ENCODE data around the gene MRPL23. TPM values are rescaled to one million over a fixed set of nuclear protein-coding genes. Genes with fewer than 3 reads are reported as not detected.

The MRPL23 gene
- total and polyA plus RNA-seq, 9 of the 15 experiments (the other 6 are each of a cell fraction or from before 2014, with no cell fraction given) = 0.44 to 109 (median 37.4) TPM

DNA sequence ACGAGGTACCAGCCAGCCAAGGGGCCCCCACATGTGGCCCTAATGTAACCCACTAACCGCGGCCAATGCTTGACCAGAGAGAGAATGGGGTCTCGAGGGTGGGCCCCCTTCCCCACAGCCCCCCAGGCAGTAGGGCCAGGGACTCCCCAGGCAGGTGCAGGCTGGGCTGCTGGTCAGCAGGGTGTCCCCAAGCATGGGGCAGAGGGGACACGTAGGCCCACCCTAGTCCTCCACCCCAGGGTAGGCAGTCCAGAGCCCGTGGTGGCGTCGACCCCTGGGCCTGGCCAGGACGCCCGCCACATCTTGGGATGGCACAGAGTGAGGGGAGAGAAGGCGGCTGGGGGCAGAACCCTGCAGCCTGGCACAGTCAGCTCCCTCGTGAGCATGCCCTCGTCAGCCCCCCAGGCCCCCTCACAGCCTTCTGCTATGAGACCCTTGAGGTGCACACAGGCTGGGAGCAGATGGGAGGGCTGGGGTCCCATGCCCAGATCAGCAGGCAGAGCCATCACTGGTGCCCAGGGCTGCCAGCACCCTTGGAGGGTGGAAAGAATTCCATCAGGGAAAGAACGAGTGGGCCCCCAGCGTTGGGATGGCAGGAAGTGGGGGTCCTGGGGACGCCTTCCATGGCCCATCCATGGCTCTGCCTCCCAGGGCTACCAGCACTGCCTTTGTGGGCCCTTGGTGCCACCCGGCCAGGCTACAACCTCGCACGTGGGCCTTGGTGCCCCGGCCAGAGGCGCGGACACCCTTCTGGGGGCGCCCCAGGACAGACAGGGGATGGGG, 21.6 kb upstream of the MRPL23 start:
- Histone ChIP-seq H3K27ac (ENCODE audit: extremely low read depth, low read depth, low read length) (no peak overlapping the region), H3K79me2 (ENCODE audit: control insufficient read depth, insufficient read depth, low read length) (no peaks in the 10 kb centered on the region), H3K4me2 (ENCODE audit: insufficient read depth, low read length) (no peak overlapping the region), H3K9me1 (ENCODE audit: control insufficient read depth, insufficient read depth, low read length) (no peaks in the 10 kb centered on the region), H3K27me3 (ENCODE audit: control insufficient read depth in 2 of 2, insufficient read depth in 2 of 2, low read length in 2 of 2) (peaks cover 22 to 83% of the 10 kb centered on the region in 2 experiments; a peak in 3 of 5 replicates), H3K36me3 (ENCODE audit: control insufficient read depth, insufficient read depth, low read length) (no peaks in the 10 kb centered on the region), H3K4me3 (no peak overlapping the region), H2AFZ (ENCODE audit: low read depth, low read length) (no peak overlapping the region), H3K4me1 (replicated peaks in 1 of 2; ENCODE audit: control insufficient read depth in 2 of 2, insufficient read depth in 2 of 2, low read length in 2 of 2) (peaks cover 0 to 47% of the 10 kb centered on the region in 2 experiments; a peak in 2 of 5 replicates), H4K20me1 (replicated peaks; ENCODE audit: control insufficient read depth, insufficient read depth, low read length) (peaks cover 18% of the 10 kb centered on the region; the same call in 1 of the 2 replicates), H3K9ac (ENCODE audit: insufficient read depth in 1 of 2, low read depth in 2 of 2, low read length in 2 of 2) (no peak overlapping the region; a peak in 1 of 4 replicates), H3K9me3 (replicated peaks; ENCODE audit: control insufficient read depth, insufficient read depth, low read depth, low read length) (no peaks in the 10 kb centered on the region)
- FAIRE-seq (no peak), ATAC-seq (no peak), DNase-seq (ENCODE audit: extremely low read depth in 1 of 4, low spot score in 3 of 4) (no peak)
- 4% methylated on average over 9 of the region's 23 CpGs for WGBS (ENCODE audit: insufficient coverage, low coverage, missing lambda C conversion rate)
- ChIA-PET CTCF (ENCODE audit: low intra/inter-chr PET ratio) (no interaction called here), POLR2A (no interaction called here)
- intact Hi-C loops (cut with micrococcal nuclease) (no loop called here), in situ Hi-C loops (cut with MboI) (no loop called here)
- TF ChIP-seq EGR1 (conservative IDR thresholded peaks at IDR 0.05) (no peak), NR2C2 (CRISPR knock-in tag; IDR thresholded peaks at IDR 0.05) (no peak), NR2C2 (tag; IDR thresholded peaks at IDR 0.05) (no peak), PRPF4 (IDR thresholded peaks at IDR 0.05; ENCODE audit: insufficient read depth, low read depth, low read length, poor library complexity, severe bottlenecking) (no peak), NUFIP1 (IDR thresholded peaks at IDR 0.05; ENCODE audit: partially characterized antibody) (no peak), FOSL1 (tag; conservative IDR thresholded peaks at IDR 0.05) (no peak), CREB1 (IDR thresholded peaks at IDR 0.05) (no peak), CREB1 (CRISPR knock-in tag; IDR thresholded peaks at IDR 0.05) (no peak), ELF2 (CRISPR knock-in tag; IDR thresholded peaks at IDR 0.05) (no peak), KDM2B (CRISPR knock-in tag; IDR thresholded peaks at IDR 0.05) (no peak), ZNF584 (CRISPR knock-in tag; IDR thresholded peaks at IDR 0.05; ENCODE audit: low read depth) (no peak), SIN3B (IDR thresholded peaks at IDR 0.05; ENCODE audit: low read depth) (no peak), ZNF507 (tag; conservative IDR thresholded peaks at IDR 0.05) (no peak), HLTF (IDR thresholded peaks at IDR 0.05) (no peak), ZNF436 (CRISPR knock-in tag; IDR thresholded peaks at IDR 0.05) (no peak), POLR2B (IDR thresholded peaks at IDR 0.05; ENCODE audit: low read depth, partially characterized antibody) (no peak), TARDBP (IDR thresholded peaks at IDR 0.05) (no peak), ZC3H4 (CRISPR knock-in tag; IDR thresholded peaks at IDR 0.05; ENCODE audit: borderline replicate concordance) (no peak)
- TF ChIP-seq, protein P1, sequence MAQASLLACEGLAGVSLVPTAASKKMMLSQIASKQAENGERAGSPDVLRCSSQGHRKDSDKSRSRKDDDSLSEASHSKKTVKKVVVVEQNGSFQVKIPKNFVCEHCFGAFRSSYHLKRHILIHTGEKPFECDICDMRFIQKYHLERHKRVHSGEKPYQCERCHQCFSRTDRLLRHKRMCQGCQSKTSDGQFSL (CRISPR knock-in tag; IDR thresholded peaks at IDR 0.05) = no peak
- TF ChIP-seq, protein P1 (tag; IDR thresholded peaks at IDR 0.05) = no peak
- TF ChIP-seq, protein P2, sequence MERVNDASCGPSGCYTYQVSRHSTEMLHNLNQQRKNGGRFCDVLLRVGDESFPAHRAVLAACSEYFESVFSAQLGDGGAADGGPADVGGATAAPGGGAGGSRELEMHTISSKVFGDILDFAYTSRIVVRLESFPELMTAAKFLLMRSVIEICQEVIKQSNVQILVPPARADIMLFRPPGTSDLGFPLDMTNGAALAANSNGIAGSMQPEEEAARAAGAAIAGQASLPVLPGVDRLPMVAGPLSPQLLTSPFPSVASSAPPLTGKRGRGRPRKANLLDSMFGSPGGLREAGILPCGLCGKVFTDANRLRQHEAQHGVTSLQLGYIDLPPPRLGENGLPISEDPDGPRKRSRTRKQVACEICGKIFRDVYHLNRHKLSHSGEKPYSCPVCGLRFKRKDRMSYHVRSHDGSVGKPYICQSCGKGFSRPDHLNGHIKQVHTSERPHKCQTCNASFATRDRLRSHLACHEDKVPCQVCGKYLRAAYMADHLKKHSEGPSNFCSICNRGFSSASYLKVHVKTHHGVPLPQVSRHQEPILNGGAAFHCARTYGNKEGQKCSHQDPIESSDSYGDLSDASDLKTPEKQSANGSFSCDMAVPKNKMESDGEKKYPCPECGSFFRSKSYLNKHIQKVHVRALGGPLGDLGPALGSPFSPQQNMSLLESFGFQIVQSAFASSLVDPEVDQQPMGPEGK (CRISPR knock-in tag; IDR thresholded peaks at IDR 0.05; ENCODE audit: borderline replicate concordance) = no peak
- no TSS peak for BruUV-seq (replicated peaks)

Data from K562 (cell line).